CD4-positive, CD25-positive, alpha-beta regulatory T cell (primary cell): Measurements from ENCODE around the gene FCHSD2. TPM values are rescaled to one million over a fixed set of nuclear protein-coding genes. Genes with fewer than 3 reads are reported as not detected.

Experiments
- ATAC-seq, 2 donors: fragments of 150-1000 bp; cut with Tn5 transposase; one replicate each; pipeline ENCODE4 v1.10.0; 2021; ENCODE audit warnings: low read depth in 2 of 2, moderate number of reproducible peaks in 2 of 2, moderate library complexity in 1 of 2
- DNase-seq, 3 donors: peaks; one replicate each; pipeline versions ENCODE4 v3.0.0 to v3.0.0-alpha.2; 2012 to 2022; ENCODE audit warnings: mixed read lengths in 1 of 3
- H3K27ac ChIP-seq: one replicate; pipeline ENCODE4 v1.7.0; 2013; ENCODE audit warnings: mild to moderate bottlenecking, low read length; ENCODE audit not compliant: insufficient read depth, poor library complexity, severe bottlenecking
- H3K27me3 ChIP-seq: one replicate; pipeline ENCODE4 v1.7.0; 2013; ENCODE audit warnings: low read length; ENCODE audit not compliant: control insufficient read depth, insufficient read depth
- H3K36me3 ChIP-seq: one replicate; pipeline ENCODE4 v1.7.0; 2013; ENCODE audit warnings: mild to moderate bottlenecking, low read length, moderate library complexity; ENCODE audit not compliant: control insufficient read depth, insufficient read depth
- H3K4me1 ChIP-seq: 2 replicates; pipeline ENCODE4 v1.7.0; 2013; ENCODE audit warnings: mild to moderate bottlenecking, low read length; ENCODE audit not compliant: insufficient read depth, control insufficient read depth, poor library complexity, severe bottlenecking
- H3K4me3 ChIP-seq: one replicate; pipeline ENCODE4 v1.7.0; 2013; ENCODE audit warnings: low read depth, mild to moderate bottlenecking, low read length, moderate library complexity
- H3K9me3 ChIP-seq, 2 experiments: 1 replicate in 1 of 2; 2 replicates in 1 of 2; pipeline ENCODE4 v1.7.0; 2013; ENCODE audit warnings: low read length in 2 of 2, mild to moderate bottlenecking in 1 of 2, moderate library complexity in 1 of 2; ENCODE audit not compliant: control insufficient read depth in 2 of 2
- H3K27ac Mint-ChIP-seq, 3 donors: one replicate each; pipeline ENCODE4 v1.8.0; 2020 to 2022; ENCODE audit warnings: mild to moderate bottlenecking in 3 of 3, mixed read lengths in 3 of 3, moderate library complexity in 2 of 3
- H3K27me3 Mint-ChIP-seq: one replicate; pipeline ENCODE4 v1.8.0; 2022; ENCODE audit warnings: mild to moderate bottlenecking, mixed read lengths
- H3K36me3 Mint-ChIP-seq: one replicate; pipeline ENCODE4 v1.8.0; 2020; ENCODE audit warnings: mixed read lengths
- H3K4me1 Mint-ChIP-seq, 4 donors: one replicate each; pipeline ENCODE4 v1.8.0; 2020 to 2022; ENCODE audit warnings: mixed read lengths in 4 of 4, mild to moderate bottlenecking in 1 of 4
- H3K4me3 Mint-ChIP-seq, 4 donors: one replicate each; pipeline ENCODE4 v1.8.0; 2020 to 2022; ENCODE audit warnings: mild to moderate bottlenecking in 4 of 4, mixed read lengths in 4 of 4, moderate library complexity in 3 of 4
- H3K9me3 Mint-ChIP-seq, 7 donors: one replicate each; pipeline ENCODE4 v1.8.0; 2020 to 2022; ENCODE audit warnings: mixed read lengths in 7 of 7, mild to moderate bottlenecking in 3 of 7, moderate library complexity in 2 of 7
- polyA plus RNA-seq, 4 donors: library from polyadenylated mRNA; unstranded; fragments of 300-500 nt; fragmentation: Illumina TruSeq; gene quantifications; one replicate each; pipeline ENCODE4 v1.2.3, GENCODE V29; 2021
- total RNA-seq: library from RNA; stranded (reverse); gene quantifications from one replicate; pipeline ENCODE4 v1.2.3, GENCODE V29; 2022

FCHSD2 gene
- total and polyA plus RNA-seq, 5 donors from 2014 or later = 13.5 to 56.6 (median 19.6) TPM

DNA sequence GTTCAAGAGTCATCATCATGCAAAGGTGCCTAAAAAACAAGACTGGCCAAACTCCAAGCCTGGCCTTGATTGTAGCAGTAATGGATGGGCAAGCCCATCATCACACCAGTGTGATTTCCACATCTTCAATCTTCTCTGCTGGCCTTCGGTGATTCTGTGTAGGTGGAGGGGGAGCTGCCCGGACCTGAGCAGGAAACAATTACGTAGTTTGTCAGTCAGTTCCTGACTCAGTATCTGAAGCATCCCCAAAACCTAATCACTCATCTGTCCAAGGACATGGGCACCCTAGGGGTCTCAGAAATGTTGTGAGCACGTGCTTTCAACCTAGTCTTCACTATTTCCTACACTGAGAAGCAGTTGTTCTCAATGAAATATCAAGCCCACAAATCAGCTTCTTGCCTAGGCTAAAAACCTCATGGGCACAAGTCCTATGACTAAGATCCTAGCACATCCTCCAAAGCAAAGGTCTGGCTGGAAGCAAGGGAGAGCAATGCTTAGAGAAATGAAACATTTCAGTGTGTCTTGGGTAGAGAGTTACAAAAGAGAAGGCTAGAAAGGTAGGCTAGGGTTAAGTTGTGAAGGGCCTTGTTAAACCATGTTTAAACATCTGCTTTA lies 303.3 kb downstream of the FCHSD2 start:
- Mint-ChIP-seq H3K36me3 (peaks cover 48% of the 10 kb centered on the region), H3K27me3 (no peaks in the 10 kb centered on the region), H3K4me1 (peaks cover 0 to 9% (median 1%) of the 10 kb centered on the region in 4 donors), H3K27ac (peak overlapping the region in 2 of 3 donors; percentile 67 to 72), H3K9me3 (peaks cover 0 to 2% (median 0%) of the 10 kb centered on the region in 7 donors), H3K4me3 (no peak overlapping the region)
- no peak overlapping the region for H3K27ac ChIP-seq
- no peaks in the 10 kb centered on the region for H3K9me3 ChIP-seq
- no peak for DNase-seq
- no peaks in the 10 kb centered on the region for H3K4me1 ChIP-seq
- peaks cover 68% of the 10 kb centered on the region for H3K36me3 ChIP-seq
- no peak overlapping the region for H3K4me3 ChIP-seq
- no peaks in the 10 kb centered on the region for H3K27me3 ChIP-seq
- ATAC-seq = no peak

- Mint-ChIP-seq H3K27ac (peak overlapping the region in 1 of 3 donors; percentile 69), H3K9me3 (peaks cover 0 to 2% (median 0%) of the 10 kb centered on the region in 7 donors), H3K4me3 (no peak overlapping the region), H3K36me3 (peaks cover 28% of the 10 kb centered on the region), H3K27me3 (no peaks in the 10 kb centered on the region), H3K4me1 (peaks cover 0 to 9% (median 4%) of the 10 kb centered on the region in 4 donors)
- Histone ChIP-seq H3K9me3 (no peaks in the 10 kb centered on the region), H3K27me3 (no peaks in the 10 kb centered on the region), H3K27ac (no peak overlapping the region), H3K36me3 (peaks cover 46% of the 10 kb centered on the region), H3K4me3 (no peak overlapping the region), H3K4me1 (no peaks in the 10 kb centered on the region)
- DNase-seq (no peak), ATAC-seq (no peak)
Measured at GRCh38 chr11:72836111-72836510, 306.0 kb downstream of the FCHSD2 start.

- Mint-ChIP-seq H3K27me3 (no peaks in the 10 kb centered on the region), H3K9me3 (peaks cover 0 to 2% (median 0%) of the 10 kb centered on the region in 7 donors), H3K27ac (peak overlapping the region in 2 of 3 donors; percentile 43 to 89), H3K4me3 (peak overlapping the region in 1 of 4 donors; percentile 3), H3K4me1 (peaks cover 0 to 10% (median 5%) of the 10 kb centered on the region in 4 donors), H3K36me3 (peaks cover 19% of the 10 kb centered on the region)
- no peak for DNase-seq
- Histone ChIP-seq H3K4me3 (no peak overlapping the region), H3K27me3 (no peaks in the 10 kb centered on the region), H3K9me3 (no peaks in the 10 kb centered on the region), H3K4me1 (no peaks in the 10 kb centered on the region), H3K27ac (no peak overlapping the region), H3K36me3 (peaks cover 38% of the 10 kb centered on the region)
- ATAC-seq = no peak
Measured at GRCh38 chr11:72834905-72835304, 307.2 kb downstream of the FCHSD2 start.

DNA sequence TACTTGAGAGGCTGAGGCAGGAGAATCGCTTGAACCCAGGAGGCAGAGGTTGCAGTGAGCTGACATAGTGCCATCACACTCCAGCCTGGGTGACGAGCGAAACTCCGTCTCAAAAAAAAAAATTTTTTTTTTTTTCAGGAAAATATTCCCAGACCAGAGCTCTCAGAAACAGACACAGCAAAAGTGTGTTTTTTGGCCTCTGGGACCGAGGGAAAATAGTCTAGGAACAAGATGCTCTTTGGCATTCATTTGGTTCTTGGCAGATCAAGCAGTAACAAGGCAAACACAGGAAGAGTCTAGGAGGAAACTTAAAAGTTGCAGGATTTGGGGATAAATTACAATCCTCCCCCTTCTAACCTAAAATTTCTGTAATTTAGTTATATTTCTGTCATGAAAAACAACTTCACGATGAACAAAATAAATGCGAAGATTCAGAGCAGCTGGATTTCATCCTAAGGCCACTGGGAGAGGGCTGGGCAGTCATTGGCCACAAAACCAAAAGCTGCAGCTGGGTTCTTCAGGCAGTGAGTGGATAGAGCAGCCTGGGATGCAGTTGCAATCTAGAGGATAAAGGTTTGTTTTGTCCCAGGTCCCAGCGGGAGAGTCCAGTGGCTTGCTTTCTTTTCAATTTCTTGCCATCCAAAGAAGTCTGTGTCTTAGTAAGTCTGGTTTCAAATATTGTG lies 308.2 kb downstream of the FCHSD2 start:
- peak overlapping the region; percentile 28 to 89 (median 48) for H3K27ac Mint-ChIP-seq
- Histone ChIP-seq H3K4me1 (no peaks in the 10 kb centered on the region), H3K36me3 (peaks cover 32% of the 10 kb centered on the region), H3K4me3 (no peak overlapping the region), H3K27ac (no peak overlapping the region), H3K9me3 (no peaks in the 10 kb centered on the region), H3K27me3 (no peaks in the 10 kb centered on the region)
- peaks cover 0 to 2% (median 0%) of the 10 kb centered on the region in 7 donors for H3K9me3 Mint-ChIP-seq
- H3K36me3 Mint-ChIP-seq = peaks cover 12% of the 10 kb centered on the region
- H3K4me1 Mint-ChIP-seq = peaks cover 0 to 10% (median 4%) of the 10 kb centered on the region in 4 donors
- ATAC-seq (no peak), DNase-seq (no peak)
- H3K4me3 Mint-ChIP-seq = no peak overlapping the region
- H3K27me3 Mint-ChIP-seq = no peaks in the 10 kb centered on the region

DNA sequence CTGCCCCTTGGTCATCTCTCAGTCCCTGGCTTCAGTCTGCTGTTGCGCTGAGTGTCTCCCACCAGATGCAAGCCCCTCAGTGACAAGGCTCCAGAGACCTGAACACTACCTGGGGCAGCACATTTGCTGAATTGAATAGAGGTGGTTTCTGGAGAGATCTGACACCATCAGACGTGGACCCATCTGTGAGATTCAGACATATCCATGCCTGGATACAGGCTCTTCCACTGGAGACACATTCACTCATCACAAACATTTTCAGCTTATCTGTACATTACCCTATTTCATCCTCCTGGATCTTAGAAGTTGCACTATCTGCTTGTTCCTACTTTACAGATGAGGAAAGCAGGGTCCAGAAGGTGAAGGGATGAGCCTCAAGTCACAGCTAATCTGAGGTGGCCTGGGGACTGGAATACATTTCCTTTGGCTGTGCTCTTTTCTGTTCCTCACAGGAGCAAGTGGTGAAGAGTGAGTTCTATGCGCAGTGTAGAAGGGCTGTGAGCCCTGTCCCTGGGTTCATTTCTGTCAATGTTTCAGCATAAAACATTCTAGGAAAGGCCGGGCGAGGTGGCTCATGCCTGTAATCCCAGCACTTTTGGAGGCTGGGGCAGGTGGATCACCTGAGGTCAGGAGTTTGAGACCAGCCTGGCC lies 308.9 kb downstream of the FCHSD2 start:
- Histone ChIP-seq H3K27me3 (no peaks in the 10 kb centered on the region), H3K27ac (no peak overlapping the region), H3K36me3 (peaks cover 32% of the 10 kb centered on the region), H3K4me1 (peaks cover 2% of the 10 kb centered on the region), H3K4me3 (no peak overlapping the region), H3K9me3 (no peaks in the 10 kb centered on the region)
- H3K4me1 Mint-ChIP-seq = peaks cover 0 to 13% (median 1%) of the 10 kb centered on the region in 4 donors
- ATAC-seq = no peak
- no peaks in the 10 kb centered on the region for H3K9me3 Mint-ChIP-seq
- DNase-seq = no peak
- H3K36me3 Mint-ChIP-seq = peaks cover 8% of the 10 kb centered on the region
- peak overlapping the region in 2 of 3 donors; percentile 53 to 89 for H3K27ac Mint-ChIP-seq
- no peak overlapping the region for H3K4me3 Mint-ChIP-seq
- no peaks in the 10 kb centered on the region for H3K27me3 Mint-ChIP-seq

GRCh38 chr11:72832301-72833082 lies 309.6 kb downstream of the FCHSD2 start:
- H3K4me3 Mint-ChIP-seq = no peak overlapping the region
- H3K27ac Mint-ChIP-seq = peak overlapping the region in 2 of 3 donors; percentile 88 to 89
- H3K4me3 ChIP-seq = no peak overlapping the region
- no peak for DNase-seq
- peaks cover 0 to 18% (median 4%) of the 10 kb centered on the region in 4 donors for H3K4me1 Mint-ChIP-seq
- no peak overlapping the region for H3K27ac ChIP-seq
- no peaks in the 10 kb centered on the region for H3K9me3 Mint-ChIP-seq
- H3K36me3 ChIP-seq = peaks cover 26% of the 10 kb centered on the region
- peaks cover 6% of the 10 kb centered on the region for H3K4me1 ChIP-seq
- ATAC-seq = no peak
- H3K27me3 ChIP-seq = no peaks in the 10 kb centered on the region
- peaks cover 8% of the 10 kb centered on the region for H3K36me3 Mint-ChIP-seq
- no peaks in the 10 kb centered on the region for H3K27me3 Mint-ChIP-seq
- H3K9me3 ChIP-seq = no peaks in the 10 kb centered on the region

GRCh38 chr11:72831521-72832300 lies 310.4 kb downstream of the FCHSD2 start:
- no peak overlapping the region for H3K27ac ChIP-seq
- no peak overlapping the region for H3K4me3 Mint-ChIP-seq
- peaks cover 22% of the 10 kb centered on the region for H3K36me3 ChIP-seq
- H3K4me3 ChIP-seq = no peak overlapping the region
- H3K9me3 ChIP-seq = no peaks in the 10 kb centered on the region
- peak; percentile 42 to 52 (median 45) for DNase-seq
- no peaks in the 10 kb centered on the region for H3K9me3 Mint-ChIP-seq
- peaks cover 0 to 18% (median 4%) of the 10 kb centered on the region in 4 donors for H3K4me1 Mint-ChIP-seq
- ATAC-seq = peak; percentile 65 to 68
- H3K4me1 ChIP-seq = peaks cover 6% of the 10 kb centered on the region
- H3K27me3 ChIP-seq = no peaks in the 10 kb centered on the region
- H3K27me3 Mint-ChIP-seq = no peaks in the 10 kb centered on the region
- H3K27ac Mint-ChIP-seq = peak overlapping the region; percentile 15 to 88 (median 84)
- H3K36me3 Mint-ChIP-seq = peaks cover 8% of the 10 kb centered on the region
